Pons (tissue), 1 donor: ENCODE results near the gene SFXN3.
A peak's percentile ranks its signal among the peaks of the same experiment; 100 is the strongest.

Experiments used
- DNase-seq: peaks from one replicate; pipeline ENCODE4 v3.0.0-alpha.2; 2016; ENCODE audit warnings: low spot score

The SFXN3 gene, protein sequence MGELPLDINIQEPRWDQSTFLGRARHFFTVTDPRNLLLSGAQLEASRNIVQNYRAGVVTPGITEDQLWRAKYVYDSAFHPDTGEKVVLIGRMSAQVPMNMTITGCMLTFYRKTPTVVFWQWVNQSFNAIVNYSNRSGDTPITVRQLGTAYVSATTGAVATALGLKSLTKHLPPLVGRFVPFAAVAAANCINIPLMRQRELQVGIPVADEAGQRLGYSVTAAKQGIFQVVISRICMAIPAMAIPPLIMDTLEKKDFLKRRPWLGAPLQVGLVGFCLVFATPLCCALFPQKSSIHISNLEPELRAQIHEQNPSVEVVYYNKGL

DNA sequence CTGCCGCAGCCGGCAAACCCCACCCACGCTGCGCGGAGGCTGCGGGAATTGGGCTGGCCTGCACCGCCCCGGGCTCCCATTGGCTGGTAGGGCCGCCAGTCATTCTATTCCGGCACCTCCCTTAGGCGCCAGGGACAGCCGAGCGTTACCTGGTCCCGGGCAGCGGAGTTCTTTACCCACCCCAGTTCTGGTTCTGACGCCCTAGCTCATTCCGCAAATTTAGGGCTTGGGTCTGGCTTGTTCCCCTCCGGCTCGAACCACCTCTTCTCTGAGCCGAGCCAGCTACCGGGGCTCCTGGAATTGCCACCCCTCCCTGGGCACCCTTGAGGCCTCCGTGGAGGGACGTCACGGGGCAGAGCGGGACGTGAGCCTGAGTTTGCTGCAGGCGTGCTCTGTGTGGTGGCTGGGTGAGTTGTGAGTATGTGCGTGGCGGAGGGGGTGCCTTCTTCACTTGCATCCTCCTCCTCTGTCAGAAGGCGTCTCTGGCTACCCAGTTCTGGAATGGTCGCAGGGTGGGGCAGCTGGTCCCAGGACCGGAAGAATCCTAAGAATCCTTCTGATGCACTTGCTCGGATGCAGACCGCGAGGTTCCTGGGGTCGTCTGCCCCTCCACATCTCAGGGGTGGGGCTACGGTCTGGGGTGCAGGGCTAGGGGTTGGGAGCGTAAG, at the start of gene SFXN3, which contains the start of gene PDZD7:
Gene SFXN3, plus strand, starts transcription at position 107 of the 668 bp plus-strand sequence. CDS start 3,461 bp downstream, outside the sequence.
Gene PDZD7, minus strand, starts transcription at position 2 of the 668 bp plus-strand sequence. CDS start 910 bp downstream, outside the sequence.
- peak; percentile 92 for DNase-seq

DNA sequence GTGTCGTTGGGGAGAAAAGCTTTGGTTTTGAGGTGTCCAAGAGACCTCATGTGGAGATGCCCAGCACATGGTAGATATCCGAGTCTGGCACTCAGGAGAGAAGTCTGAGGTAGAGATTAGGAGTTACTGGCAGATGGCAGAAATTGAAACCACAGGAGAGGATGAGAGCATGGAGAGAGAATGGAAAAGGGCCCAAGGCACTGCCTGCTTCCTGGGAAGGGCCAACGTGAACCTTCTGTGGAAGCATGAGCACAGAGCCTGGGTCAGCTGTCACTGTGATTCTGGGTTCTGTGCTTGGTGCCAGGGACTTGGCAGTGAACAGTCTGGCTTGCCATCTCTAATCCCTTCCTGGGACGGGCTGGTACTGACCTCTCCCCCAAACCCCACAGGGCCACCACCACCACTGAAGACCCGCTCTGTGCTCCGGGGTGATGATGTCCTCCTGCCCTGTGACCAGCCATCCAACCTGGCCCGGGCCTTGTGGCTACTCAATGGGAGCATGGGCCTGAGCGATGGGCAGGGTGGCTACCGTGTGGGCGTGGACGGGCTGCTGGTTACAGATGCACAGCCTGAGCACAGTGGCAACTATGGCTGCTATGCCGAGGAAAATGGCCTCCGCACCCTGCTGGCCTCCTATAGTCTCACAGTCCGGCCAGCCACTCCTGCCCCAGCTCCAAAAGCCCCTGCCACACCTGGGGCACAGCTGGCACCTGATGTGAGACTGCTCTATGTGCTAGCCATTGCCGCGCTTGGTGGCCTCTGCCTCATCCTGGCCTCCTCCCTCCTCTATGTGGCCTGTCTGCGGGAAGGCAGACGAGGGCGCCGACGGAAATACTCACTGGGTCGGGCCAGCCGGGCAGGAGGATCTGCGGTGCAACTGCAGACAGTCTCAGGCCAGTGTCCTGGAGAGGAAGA, 47.9 kb upstream of the SFXN3 start:
- peak; percentile 49 for DNase-seq

GRCh38 chr10:100983868-100984671, 47.0 kb upstream of the SFXN3 start:
- DNase-seq: no peak

DNA sequence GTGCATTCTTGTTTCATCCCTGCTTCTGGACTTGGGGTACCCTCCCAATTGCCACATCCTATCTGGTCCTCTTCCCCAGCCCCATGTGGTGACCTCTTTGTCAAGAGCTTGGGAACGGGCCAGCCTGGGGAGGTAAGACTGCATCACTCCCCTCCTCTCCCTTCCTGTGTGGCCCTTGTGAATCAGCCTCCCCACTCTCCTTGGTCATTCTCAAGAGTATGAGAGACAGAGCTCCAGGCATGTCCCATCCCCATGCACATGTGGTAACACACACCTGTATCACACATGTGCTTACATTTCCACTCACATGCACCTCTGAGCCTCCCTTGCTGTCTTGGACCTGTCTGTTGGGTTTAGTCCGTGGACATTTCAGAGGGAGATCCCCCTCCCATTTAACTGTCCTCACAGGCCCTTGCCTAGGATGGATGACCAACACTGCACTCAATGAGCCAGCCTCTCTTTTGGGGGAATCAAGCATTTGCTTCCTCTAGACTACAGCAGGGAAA, 46.3 kb upstream of the SFXN3 start:
- no peak for DNase-seq

DNA sequence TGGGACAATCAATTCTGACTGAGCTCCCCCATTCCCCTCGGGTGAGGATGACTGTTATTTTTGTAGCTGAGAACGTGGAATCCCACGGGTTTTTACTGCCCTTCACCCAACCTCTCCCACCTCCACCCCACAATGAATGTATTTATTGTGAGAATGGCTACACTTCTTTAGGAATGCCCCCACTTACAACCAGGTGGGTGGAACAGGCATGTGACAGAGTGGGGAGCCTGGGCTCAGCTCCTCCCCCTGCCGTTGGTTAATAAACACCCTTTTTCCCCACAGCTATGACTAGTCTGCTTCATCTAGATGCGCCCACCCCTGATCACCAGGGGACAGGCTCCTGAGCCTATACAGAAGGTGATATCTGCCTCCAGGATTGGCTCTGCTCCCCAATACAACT, 45.7 kb upstream of the SFXN3 start:
- no peak for DNase-seq

DNA sequence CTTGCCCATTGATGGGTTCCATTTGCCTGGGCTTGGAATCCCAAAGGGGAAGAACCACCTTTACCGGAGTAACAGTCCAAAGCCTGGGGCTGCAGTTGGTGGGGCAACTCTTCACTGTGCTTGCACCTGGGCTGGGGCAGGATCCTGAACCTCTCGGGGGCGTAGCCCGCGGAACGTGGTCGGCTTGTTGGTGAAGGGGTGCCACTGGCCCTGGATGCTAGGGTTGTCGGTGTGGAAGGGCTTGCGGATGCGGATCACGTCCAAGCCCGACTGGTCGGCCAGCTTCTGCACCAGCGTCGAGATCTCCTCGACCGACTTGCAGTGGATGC, 44.4 kb upstream of the SFXN3 start:
- no peak for DNase-seq

DNA sequence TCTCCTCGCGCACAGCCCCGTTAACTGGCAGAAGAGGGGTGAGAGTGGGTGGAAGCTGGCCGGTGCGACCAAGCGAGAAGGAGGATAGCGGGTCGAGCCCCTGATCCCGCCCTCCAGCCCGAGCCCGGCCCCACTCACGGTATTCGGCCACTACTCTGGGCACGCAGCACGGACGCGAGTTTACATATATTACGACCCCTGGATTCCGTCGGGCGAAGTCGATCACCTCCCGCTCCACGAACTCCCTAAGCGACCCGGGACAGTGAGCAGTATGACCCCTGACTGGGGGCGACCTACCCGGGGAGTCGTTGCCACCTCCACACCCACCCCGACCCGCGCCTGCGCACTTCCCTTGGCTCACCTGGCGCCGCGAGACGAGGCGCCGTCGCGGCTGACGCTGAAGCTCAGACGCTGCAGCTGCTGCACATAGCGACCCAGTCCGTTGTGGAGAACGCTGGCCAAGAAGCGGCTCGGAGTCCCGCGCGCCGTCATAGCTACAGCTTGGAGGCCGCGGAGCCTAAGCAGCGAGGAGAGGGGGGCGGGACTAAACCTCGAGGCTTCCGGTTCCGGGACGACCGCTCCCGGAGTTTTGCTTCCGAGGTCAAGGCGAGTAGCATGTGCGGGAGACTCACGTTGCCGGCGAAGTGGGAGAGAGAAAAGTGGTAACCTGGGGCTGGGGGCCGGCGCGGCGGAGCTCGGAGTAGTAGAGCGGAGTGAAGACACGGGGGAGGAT, 43.9 kb upstream of the SFXN3 start, which contains the start of the genes MRPL43 and TWNK:
Gene MRPL43, minus strand, starts transcription at position 546 of the 733 bp plus-strand sequence. Its CDS starts 54 bp downstream, at position 492.
Gene TWNK, plus strand, starts transcription at position 592 of the 733 bp plus-strand sequence. CDS start 668 bp downstream, outside the sequence.
- DNase-seq: peak; percentile 85

DNA sequence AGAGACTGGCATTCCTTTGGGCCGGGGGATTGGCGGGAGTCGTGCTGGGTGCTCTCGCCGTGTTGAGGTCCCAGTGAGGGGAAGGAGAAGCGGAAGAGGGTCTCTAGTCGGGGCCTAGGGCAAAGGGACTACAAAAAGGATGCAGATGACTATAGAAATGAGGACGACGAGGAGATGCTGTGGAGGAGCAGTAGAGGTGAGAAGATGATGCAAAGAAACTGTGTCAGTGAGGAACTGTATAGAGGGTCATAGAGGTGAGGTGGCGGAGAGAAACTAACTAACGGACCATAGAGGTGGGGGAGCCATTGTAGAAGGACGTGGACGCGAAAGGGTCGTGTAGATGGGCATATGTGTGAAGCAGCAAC, 43.4 kb upstream of the SFXN3 start:
- no peak for DNase-seq

DNA sequence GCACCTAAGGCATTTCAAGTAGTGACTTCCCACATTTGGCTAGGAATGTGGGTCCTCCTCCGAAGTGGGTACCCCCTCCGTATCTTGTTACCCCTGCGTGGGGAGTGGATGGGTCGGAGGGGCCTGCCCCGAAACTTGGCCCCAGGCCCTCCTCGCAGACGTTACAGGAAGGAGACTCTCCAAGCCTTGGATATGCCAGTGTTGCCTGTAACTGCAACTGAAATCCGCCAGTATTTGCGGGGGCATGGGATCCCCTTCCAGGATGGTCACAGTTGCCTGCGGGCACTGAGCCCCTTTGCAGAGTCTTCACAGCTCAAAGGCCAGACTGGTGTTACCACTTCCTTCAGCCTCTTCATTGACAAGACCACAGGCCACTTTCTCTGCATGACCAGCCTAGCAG, 42.9 kb upstream of the SFXN3 start:
- DNase-seq: no peak

- no peak for DNase-seq
These were observed 41.9 kb upstream of the SFXN3 start for GRCh38 chr10:100989088-100989487.

DNA sequence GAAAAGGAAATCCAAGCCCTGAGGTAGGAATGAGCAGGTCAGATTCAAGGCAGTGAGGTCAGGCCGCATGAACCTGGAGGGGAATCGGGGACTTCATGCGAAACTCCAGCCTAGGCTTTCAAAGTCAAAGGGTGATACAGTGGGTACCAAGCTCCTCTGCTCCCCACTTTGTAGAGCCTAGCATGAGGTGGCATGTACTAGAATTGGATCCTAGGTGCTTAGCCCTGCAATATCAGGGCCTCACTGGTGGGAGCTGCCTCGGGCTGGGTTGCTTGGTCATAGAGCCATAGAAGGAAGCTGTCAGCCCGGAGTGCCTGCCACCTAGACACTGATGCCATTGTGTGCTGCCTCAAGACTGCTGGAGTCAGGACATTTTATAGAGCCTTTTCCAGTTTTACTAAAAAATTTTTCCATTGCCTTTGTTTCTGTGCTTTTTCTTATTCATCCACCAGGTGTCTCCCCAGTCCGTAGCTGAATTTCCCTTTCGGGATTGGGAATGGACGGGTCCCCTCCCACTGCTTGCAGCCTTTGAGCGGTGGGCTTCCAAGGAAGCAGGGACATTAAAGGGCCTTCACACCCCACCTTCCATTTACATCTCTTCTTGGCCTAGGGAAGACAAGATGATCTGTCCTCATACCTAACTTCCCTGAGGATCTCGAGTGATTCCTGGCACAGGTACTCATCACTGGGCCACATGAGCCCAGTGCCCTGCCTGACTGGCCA, 36.9 kb upstream of the SFXN3 start:
- peak; percentile 89 for DNase-seq

GRCh38 chr10:100995181-100995580, 35.9 kb upstream of the SFXN3 start:
- DNase-seq: no peak

DNA sequence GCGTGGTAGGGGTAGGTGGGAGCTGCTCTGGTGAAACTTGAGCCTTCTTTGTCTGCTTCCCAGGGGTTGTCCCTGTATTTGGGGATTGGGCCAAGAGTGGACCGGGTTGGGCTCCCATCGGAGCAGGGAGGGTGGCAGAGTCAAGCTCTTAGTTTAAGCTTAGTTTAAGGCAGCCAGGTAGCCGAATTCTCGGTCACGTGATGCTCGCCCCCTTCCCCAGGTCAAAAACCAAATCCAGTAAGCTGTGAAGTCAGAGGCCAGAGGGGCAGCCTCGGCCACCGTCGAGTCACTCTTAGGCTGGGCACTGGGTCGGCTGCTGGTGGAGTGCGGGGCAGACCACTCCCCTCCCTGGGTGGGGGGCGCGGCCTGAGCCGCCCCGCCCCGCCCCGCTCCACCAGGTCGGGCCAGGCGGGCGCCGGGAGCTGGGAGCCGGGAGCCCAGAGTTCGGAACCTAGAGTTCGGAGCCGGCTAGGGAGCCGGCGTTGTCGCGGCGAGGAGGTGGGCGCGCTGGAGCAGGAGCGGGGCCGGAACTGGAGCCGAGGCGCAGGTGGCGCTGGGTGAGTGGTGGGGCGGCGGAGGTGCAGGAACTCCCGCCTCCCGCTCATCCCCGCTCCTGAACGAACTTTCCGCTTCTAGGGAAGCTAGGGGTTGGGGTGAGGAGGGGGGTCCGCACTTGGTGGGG, 34.2 kb upstream of the SFXN3 start:
- DNase-seq: no peak

- peak; percentile 74 for DNase-seq
These were observed 33.5 kb upstream of the SFXN3 start for GRCh38 chr10:100997360-100998182.

- DNase-seq: peak; percentile 97
These were observed 32.6 kb upstream of the SFXN3 start for GRCh38 chr10:100998183-100998990.

- DNase-seq: peak; percentile 74
These were observed 31.9 kb upstream of the SFXN3 start for GRCh38 chr10:100998991-100999741.

- no peak for DNase-seq
These were observed 31.3 kb upstream of the SFXN3 start, which contains the start of gene LZTS2 for GRCh38 chr10:100999742-101000126. LZTS2 (plus strand) TSS chr10:100999808; CDS start chr10:101002539, 2,731 bp downstream.
